GM12878 (cell line): ENCODE measurements around the gene IP6K3. TPM values are rescaled to one million over a fixed set of nuclear protein-coding genes. Genes with fewer than 3 reads are reported as not detected.

Experiments used
- ATAC-seq: fragments of 200-7000 bp; cut with Tn5 transposase; 3 replicates; pipeline ENCODE4 v1.9.1; 2020; ENCODE audit warnings: mild to moderate bottlenecking, moderate library complexity
- BruUV-seq: library from RNA; stranded (reverse); fragments of 400-500 nt; replicated peaks from 2 replicates; lab custom pipeline; 2021; lab: Mats Ljungman, UMichigan
- CTCF ChIA-PET: fragments of 300-600 bp; sonication (Branson Sonifier 250); formaldehyde crosslinking; extraction: SDS; loops from one replicate; lab custom pipeline; 2021; ENCODE audit warnings: inconsistent platforms; lab: Yijun Ruan, JAX
- POLR2A ChIA-PET: fragments of 350-600 bp; formaldehyde crosslinking; extraction: SDS; loops from one replicate; lab custom pipeline; 2021; ENCODE audit warnings: inconsistent platforms; lab: Charles Lee
- RAD21 ChIA-PET: fragments of 300-600 bp; sonication (Branson Sonifier 250); formaldehyde crosslinking; loops from one replicate; lab custom pipeline; 2023; ENCODE audit warnings: antibody characterized with exemption; ENCODE audit not compliant: unreplicated experiment; lab: Charles Lee
- SMC1A ChIA-PET: fragments of 300-600 bp; sonication (Branson Sonifier 250); formaldehyde crosslinking; loops from one replicate; lab custom pipeline; 2023; ENCODE audit not compliant: unreplicated experiment, uncharacterized antibody; lab: Charles Lee
- DNase-seq: peaks from one replicate; pipeline ENCODE4 v3.0.0-alpha.2; 2011; ENCODE audit warnings: low read depth, low spot score
- FAIRE-seq: peaks from 3 replicates; lab custom pipeline; 2011; peaks lifted over from hg19 to GRCh38; lab: Jason Lieb, UNC
- H2AFZ ChIP-seq: 2 replicates; pipeline ENCODE4 v1.6.0; 2011; ENCODE audit warnings: low read depth, low read length, control low read depth; ENCODE audit not compliant: control insufficient read depth
- H3K27ac ChIP-seq: 2 replicates; pipeline ENCODE4 v1.5.1; 2011; ENCODE audit warnings: control low read depth; ENCODE audit not compliant: control insufficient read depth, insufficient read depth
- H3K27me3 ChIP-seq, 2 experiments: replicated peaks in 1 of 2; 2 replicates each; pipeline versions ENCODE4 v1.6.0 to v1.6.1; 2011; ENCODE audit warnings: low read length in 1 of 2; ENCODE audit not compliant: control insufficient read depth in 2 of 2, insufficient read depth in 2 of 2
- H3K36me3 ChIP-seq, 2 experiments: 2 replicates each; pipeline ENCODE4 v1.5.1; 2011; ENCODE audit warnings: low read length in 1 of 2; ENCODE audit not compliant: control insufficient read depth in 2 of 2, insufficient read depth in 2 of 2
- H3K4me1 ChIP-seq: 2 replicates; pipeline ENCODE4 v1.6.1; 2011; ENCODE audit warnings: mild to moderate bottlenecking, low read length, moderate library complexity, mixed read lengths; ENCODE audit not compliant: control insufficient read depth, insufficient read depth
- H3K4me2 ChIP-seq: 2 replicates; pipeline ENCODE4 v1.6.0; 2011; ENCODE audit warnings: control low read depth; ENCODE audit not compliant: control insufficient read depth, insufficient read depth
- H3K4me3 ChIP-seq: fragments of 200-600 bp; sonication (generic); 2 replicates; pipeline ENCODE4 v1.5.1; 2016
- H3K79me2 ChIP-seq: 2 replicates; pipeline ENCODE4 v1.6.0; 2011; ENCODE audit warnings: low read length; ENCODE audit not compliant: control insufficient read depth, insufficient read depth
- H3K9ac ChIP-seq: 2 replicates; pipeline ENCODE4 v1.8.0; 2011; ENCODE audit warnings: low read length, control low read depth, mixed read lengths; ENCODE audit not compliant: control insufficient read depth, insufficient read depth
- H3K9me3 ChIP-seq: replicated peaks from 3 replicates; pipeline ENCODE4 v1.5.1; 2011; ENCODE audit warnings: mild to moderate bottlenecking, low read length; ENCODE audit not compliant: control insufficient read depth, insufficient read depth
- H4K20me1 ChIP-seq: 2 replicates; pipeline ENCODE4 v1.6.0; 2011; ENCODE audit not compliant: control insufficient read depth, insufficient read depth
- BACH1 ChIP-seq: fragments of 450-650 bp; IDR thresholded peaks from 2 replicates; pipeline ENCODE4 v1.6.1; 2017; ENCODE audit warnings: mild to moderate bottlenecking, borderline replicate concordance
- CBX3 ChIP-seq: fragments of 200-600 bp; sonication (generic); IDR thresholded peaks from 2 replicates; pipeline ENCODE4 v1.6.1; 2016; ENCODE audit warnings: low read depth, borderline replicate concordance
- EED ChIP-seq: sonication (generic); IDR thresholded peaks from 2 replicates; pipeline ENCODE4 v1.6.1; 2016; ENCODE audit warnings: antibody characterized with exemption, low read depth
- EGR1 ChIP-seq, 2 experiments: IDR thresholded peaks; 1 replicate in 1 of 2; 2 replicates in 1 of 2; pipeline ENCODE4 v1.6.1; 2011 to 2012; ENCODE audit warnings: low read depth in 2 of 2, low read length in 2 of 2, borderline replicate concordance in 1 of 2, mild to moderate bottlenecking in 1 of 2, moderate library complexity in 1 of 2
- ESRRA ChIP-seq: IDR thresholded peaks from 2 replicates; pipeline ENCODE4 v1.6.1; 2012; ENCODE audit warnings: mild to moderate bottlenecking, low read length, improper control_type of control experiment
- MEF2B ChIP-seq: fragments of 450-650 bp; IDR thresholded peaks from 2 replicates; pipeline ENCODE4 v1.6.1; 2018; ENCODE audit warnings: mild to moderate bottlenecking, moderate library complexity; ENCODE audit not compliant: partially characterized antibody, poor library complexity, severe bottlenecking
- PAX5 ChIP-seq: IDR thresholded peaks from 2 replicates; pipeline ENCODE4 v1.6.1; 2011; ENCODE audit warnings: low read depth, low read length, borderline replicate concordance
- RAD21 ChIP-seq: IDR thresholded peaks from 2 replicates; pipeline ENCODE4 v1.6.1; 2011; ENCODE audit warnings: mild to moderate bottlenecking, low read depth, low read length, moderate library complexity; ENCODE audit not compliant: insufficient read depth
- RELA ChIP-seq: fragments of 450-650 bp; IDR thresholded peaks from 2 replicates; pipeline ENCODE4 v1.8.0; 2014; ENCODE audit warnings: borderline replicate concordance; ENCODE audit not compliant: partially characterized antibody
- STAT1 ChIP-seq: fragments of 450-650 bp; conservative IDR thresholded peaks from 2 replicates; pipeline ENCODE4 v1.6.1; 2014; ENCODE audit warnings: antibody characterized with exemption, mild to moderate bottlenecking
- YBX1 ChIP-seq: fragments of 450-650 bp; IDR thresholded peaks from 2 replicates; pipeline ENCODE4 v1.6.1; 2016; ENCODE audit warnings: antibody characterized with exemption
- WGBS: methylation state at CpG from one replicate; pipeline ENCODE4 v1.1.6; 2016; ENCODE audit warnings: low lambda C conversion rate; ENCODE audit not compliant: insufficient replicate concordance, insufficient coverage; ENCODE audit errors: missing lambda C conversion rate; 5-methylcytosine and 5-hydroxymethylcytosine counted together
- in situ Hi-C: fragments of 300-500 bp; cut with MboI; formaldehyde crosslinking; loops from 9 replicates; pipeline ENCODE4 v1.14.3; 2018; ENCODE audit warnings: mixed read lengths
- intact Hi-C: fragments of 100-400 bp; cut with micrococcal nuclease; formaldehyde crosslinking; loops from one replicate; pipeline ENCODE4 v1.14.2; 2022; ENCODE audit not compliant: unreplicated experiment
- polyA plus RNA-seq, 11 experiments: library from polyadenylated mRNA; depleted of rRNA in 4 of 11; unstranded in 6 of 11; stranded (reverse) in 5 of 11; fragments of >200 nt; fragmentation: Nextera tagmentation in 4 of 11; fragmentation: Illumina TruSeq in 1 of 11; extraction: Ambion mirVana in 4 of 11; extraction: Trizol in 1 of 11; gene quantifications; 1 replicate in 1 of 11; 2 replicates in 10 of 11; pipeline versions ENCODE4 v1.2.1 to v1.2.3, GENCODE V29; 2011 to 2016; ENCODE audit warnings: inconsistent platforms in 2 of 11, missing spikeins in 2 of 11, low read depth in 1 of 11
- total RNA-seq, 4 experiments: library from RNA; depleted of rRNA in 3 of 4; stranded (reverse); fragments of >200 nt in 3 of 4; fragmentation: Illumina TruSeq in 1 of 4; extraction: Trizol in 1 of 4; gene quantifications; 2 replicates each; pipeline versions ENCODE4 v1.2.1 to v1.2.3, GENCODE V29; 2013 to 2021
- TF ChIP-seq, protein P1 (sequence below): fragments of 450-650 bp; IDR thresholded peaks from 2 replicates; pipeline ENCODE4 v1.6.1; 2018; ENCODE audit warnings: mild to moderate bottlenecking, low read depth, moderate library complexity; ENCODE audit not compliant: partially characterized antibody
- TF ChIP-seq, protein P2 (sequence below): IDR thresholded peaks from 2 replicates; pipeline ENCODE4 v1.6.1; 2012; ENCODE audit warnings: low read depth, low read length, improper control_type of control experiment

Gene IP6K3
- total and polyA plus RNA-seq, 10 of the 15 experiments (the other 5 are each of a cell fraction or from before 2014, with no cell fraction given): 0.02 to 0.15 (median 0.09) TPM; not detected in 7

GRCh38 chr6:33727126-33727525 lies 19.6 kb downstream of the IP6K3 start:
- Histone ChIP-seq H3K4me2 (no peak overlapping the region), H3K9me3 (no peaks in the 10 kb centered on the region), H3K27me3 (peaks cover 4 to 15% of the 10 kb centered on the region in 2 experiments; a peak in 2 of 4 replicates), H3K27ac (no peak overlapping the region), H3K4me1 (no peaks in the 10 kb centered on the region), H2AFZ (no peak overlapping the region), H4K20me1 (no peaks in the 10 kb centered on the region; the same call in 1 of the 2 replicates), H3K36me3 (no peaks in the 10 kb centered on the region), H3K9ac (no peak overlapping the region), H3K4me3 (no peak overlapping the region), H3K79me2 (no peaks in the 10 kb centered on the region)
- no peak for DNase-seq
- in situ Hi-C loops: no loop called here
- POLR2A ChIA-PET: no interaction called here
- RAD21 ChIA-PET: no interaction called here
- SMC1A ChIA-PET: no interaction called here
- ATAC-seq: no peak
- no TSS peak for BruUV-seq
- CTCF ChIA-PET: no interaction called here
- no peak for FAIRE-seq
- WGBS: 61% methylated on average over 7 of the region's 7 CpGs
- TF ChIP-seq RELA (no peak), PAX5 (no peak), EGR1 (IDR thresholded peaks at IDR 0.05; ENCODE audit: borderline replicate concordance in 1 of 2, low read depth in 2 of 2, low read length in 2 of 2) (no peak), STAT1 (no peak), EED (no peak), ESRRA (no peak), MEF2B (no peak), RAD21 (no peak), BACH1 (no peak), YBX1 (no peak), CBX3 (no peak)
- TF ChIP-seq, protein P1, sequence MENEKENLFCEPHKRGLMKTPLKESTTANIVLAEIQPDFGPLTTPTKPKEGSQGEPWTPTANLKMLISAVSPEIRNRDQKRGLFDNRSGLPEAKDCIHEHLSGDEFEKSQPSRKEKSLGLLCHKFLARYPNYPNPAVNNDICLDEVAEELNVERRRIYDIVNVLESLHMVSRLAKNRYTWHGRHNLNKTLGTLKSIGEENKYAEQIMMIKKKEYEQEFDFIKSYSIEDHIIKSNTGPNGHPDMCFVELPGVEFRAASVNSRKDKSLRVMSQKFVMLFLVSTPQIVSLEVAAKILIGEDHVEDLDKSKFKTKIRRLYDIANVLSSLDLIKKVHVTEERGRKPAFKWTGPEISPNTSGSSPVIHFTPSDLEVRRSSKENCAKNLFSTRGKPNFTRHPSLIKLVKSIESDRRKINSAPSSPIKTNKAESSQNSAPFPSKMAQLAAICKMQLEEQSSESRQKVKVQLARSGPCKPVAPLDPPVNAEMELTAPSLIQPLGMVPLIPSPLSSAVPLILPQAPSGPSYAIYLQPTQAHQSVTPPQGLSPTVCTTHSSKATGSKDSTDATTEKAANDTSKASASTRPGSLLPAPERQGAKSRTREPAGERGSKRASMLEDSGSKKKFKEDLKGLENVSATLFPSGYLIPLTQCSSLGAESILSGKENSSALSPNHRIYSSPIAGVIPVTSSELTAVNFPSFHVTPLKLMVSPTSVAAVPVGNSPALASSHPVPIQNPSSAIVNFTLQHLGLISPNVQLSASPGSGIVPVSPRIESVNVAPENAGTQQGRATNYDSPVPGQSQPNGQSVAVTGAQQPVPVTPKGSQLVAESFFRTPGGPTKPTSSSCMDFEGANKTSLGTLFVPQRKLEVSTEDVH: no peak
- TF ChIP-seq, protein P2, sequence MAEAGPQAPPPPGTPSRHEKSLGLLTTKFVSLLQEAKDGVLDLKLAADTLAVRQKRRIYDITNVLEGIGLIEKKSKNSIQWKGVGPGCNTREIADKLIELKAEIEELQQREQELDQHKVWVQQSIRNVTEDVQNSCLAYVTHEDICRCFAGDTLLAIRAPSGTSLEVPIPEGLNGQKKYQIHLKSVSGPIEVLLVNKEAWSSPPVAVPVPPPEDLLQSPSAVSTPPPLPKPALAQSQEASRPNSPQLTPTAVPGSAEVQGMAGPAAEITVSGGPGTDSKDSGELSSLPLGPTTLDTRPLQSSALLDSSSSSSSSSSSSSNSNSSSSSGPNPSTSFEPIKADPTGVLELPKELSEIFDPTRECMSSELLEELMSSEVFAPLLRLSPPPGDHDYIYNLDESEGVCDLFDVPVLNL: no peak
- intact Hi-C loops: no loop called here
